Lung (tissue), 12 donors: ENCODE measurements around the gene FGF1. TPM values are rescaled to one million over a fixed set of nuclear protein-coding genes. Genes with fewer than 3 reads are reported as not detected.

ENCODE experiments used
- ATAC-seq: fragments of 200-7000 bp; cut with Tn5 transposase; one replicate; pipeline ENCODE4 v1.9.1; 2020; ENCODE audit warnings: moderate number of reproducible peaks; ENCODE audit not compliant: insufficient read depth, low FRiP score
- DNase-seq, 3 donors: peaks; one replicate each; pipeline ENCODE4 v3.0.0-alpha.2; 2013 to 2017
- H3K27ac ChIP-seq, 2 donors: one replicate each; pipeline ENCODE4 v1.5.1; 2013; ENCODE audit warnings: mild to moderate bottlenecking in 2 of 2, moderate library complexity in 2 of 2, control low read depth in 1 of 2, inconsistent platforms in 1 of 2, low read depth in 1 of 2, low read length in 1 of 2
- H3K27me3 ChIP-seq, 3 donors: one replicate each; pipeline ENCODE4 v1.5.1; 2013; ENCODE audit warnings: low read length in 2 of 3; ENCODE audit not compliant: control insufficient read depth in 3 of 3, insufficient read depth in 3 of 3
- H3K36me3 ChIP-seq, 4 donors: one replicate each; pipeline ENCODE4 v1.5.1; 2013; ENCODE audit warnings: low read length in 4 of 4, mild to moderate bottlenecking in 1 of 4, moderate library complexity in 1 of 4; ENCODE audit not compliant: control insufficient read depth in 4 of 4, insufficient read depth in 4 of 4
- H3K4me1 ChIP-seq, 5 donors: one replicate each; pipeline ENCODE4 v1.5.1; 2013; ENCODE audit warnings: low read length in 5 of 5, mild to moderate bottlenecking in 2 of 5, moderate library complexity in 1 of 5; ENCODE audit not compliant: control insufficient read depth in 5 of 5, insufficient read depth in 5 of 5
- H3K4me3 ChIP-seq: one replicate; pipeline ENCODE4 v1.5.1; 2013; ENCODE audit warnings: mild to moderate bottlenecking, control low read depth, moderate library complexity
- H3K9ac ChIP-seq, 2 donors: one replicate each; pipeline ENCODE4 v1.5.1; 2013; ENCODE audit warnings: low read length in 2 of 2, control low read depth in 1 of 2; ENCODE audit not compliant: insufficient read depth in 1 of 2
- H3K9me3 ChIP-seq, 4 donors: one replicate each; pipeline ENCODE4 v1.5.1; 2013; ENCODE audit warnings: low read length in 3 of 4, mild to moderate bottlenecking in 1 of 4, moderate library complexity in 1 of 4; ENCODE audit not compliant: control insufficient read depth in 4 of 4, insufficient read depth in 3 of 4
- WGBS, 2 donors: extraction: QIAGEN DNeasy Blood & Tissue Kit; methylation state at CpG; one replicate each; pipeline ENCODE4 v1.1.7; 2013; 5-methylcytosine and 5-hydroxymethylcytosine counted together
- polyA plus RNA-seq, 2 donors: library from polyadenylated mRNA; stranded (reverse); fragments of 200-250 nt; gene quantifications; one replicate each; pipeline ENCODE4 v1.2.1, GENCODE V29; 2013
- total RNA-seq, 2 donors: library from RNA; depleted of rRNA in 1 of 2; stranded (reverse); fragments of >200 nt in 1 of 2; gene quantifications; one replicate each; pipeline ENCODE4 v1.2.1, GENCODE V29; 2014 to 2021
- TF ChIP-seq, protein P1 (sequence below): IDR thresholded peaks from 2 replicates; pipeline ENCODE4 v1.5.1; 2012; ENCODE audit warnings: mild to moderate bottlenecking; ENCODE audit errors: control extremely low read depth, extremely low read depth
- donor health status: control.
- donor health status: control.
- donor health status: Bipolar disorder and iron deficiency.
- donor health status: healthy.
- donor health status: DM: yes; HTN: yes; CAD: no.

FGF1 gene
- total and polyA plus RNA-seq, 4 donors, result 0.47 to 1.4 (median 1.0) TPM

DNA sequence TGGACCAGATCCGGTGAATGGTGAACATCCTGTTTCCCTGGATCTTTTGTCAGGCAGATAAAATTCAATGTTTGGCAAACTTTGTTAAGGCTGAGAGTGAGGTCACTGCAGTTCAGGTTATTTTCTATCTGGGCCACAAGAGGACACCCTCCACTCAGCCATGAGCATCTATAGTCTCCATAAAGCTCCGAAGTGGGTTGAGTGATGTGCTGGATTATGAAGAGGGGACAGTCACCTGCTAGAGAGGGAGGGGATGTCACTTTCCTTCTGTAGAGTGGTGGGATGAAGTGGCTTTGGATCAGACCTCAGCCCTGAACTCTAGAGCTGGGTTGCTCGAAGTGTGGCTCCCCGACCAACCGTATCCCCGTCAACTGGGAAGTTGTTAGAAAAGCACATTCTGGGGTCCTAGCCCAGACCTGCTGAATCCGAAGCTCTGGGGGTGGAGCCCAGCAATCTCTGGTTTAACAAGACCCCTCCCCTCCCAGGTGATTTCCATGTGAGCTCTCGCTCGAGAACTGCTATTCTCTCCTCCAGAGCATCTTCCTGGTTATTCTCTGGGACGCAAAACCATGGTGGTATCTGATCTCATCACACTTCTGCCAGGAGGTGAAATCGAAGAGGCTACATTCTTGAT lies 31.8 kb upstream of the FGF1 start:
- DNase-seq, result peak; percentile 32 to 70 (median 64)
- no peak for ATAC-seq
- Histone ChIP-seq H3K4me3 (no peak overlapping the region), H3K27me3 (no peaks in the 10 kb centered on the region), H3K4me1 (peaks cover 0 to 6% (median 3%) of the 10 kb centered on the region in 5 donors), H3K9me3 (no peaks in the 10 kb centered on the region), H3K9ac (no peak overlapping the region), H3K36me3 (no peaks in the 10 kb centered on the region), H3K27ac (peak overlapping the region in 1 of 2 donors; percentile 21)
- TF ChIP-seq, protein P1, sequence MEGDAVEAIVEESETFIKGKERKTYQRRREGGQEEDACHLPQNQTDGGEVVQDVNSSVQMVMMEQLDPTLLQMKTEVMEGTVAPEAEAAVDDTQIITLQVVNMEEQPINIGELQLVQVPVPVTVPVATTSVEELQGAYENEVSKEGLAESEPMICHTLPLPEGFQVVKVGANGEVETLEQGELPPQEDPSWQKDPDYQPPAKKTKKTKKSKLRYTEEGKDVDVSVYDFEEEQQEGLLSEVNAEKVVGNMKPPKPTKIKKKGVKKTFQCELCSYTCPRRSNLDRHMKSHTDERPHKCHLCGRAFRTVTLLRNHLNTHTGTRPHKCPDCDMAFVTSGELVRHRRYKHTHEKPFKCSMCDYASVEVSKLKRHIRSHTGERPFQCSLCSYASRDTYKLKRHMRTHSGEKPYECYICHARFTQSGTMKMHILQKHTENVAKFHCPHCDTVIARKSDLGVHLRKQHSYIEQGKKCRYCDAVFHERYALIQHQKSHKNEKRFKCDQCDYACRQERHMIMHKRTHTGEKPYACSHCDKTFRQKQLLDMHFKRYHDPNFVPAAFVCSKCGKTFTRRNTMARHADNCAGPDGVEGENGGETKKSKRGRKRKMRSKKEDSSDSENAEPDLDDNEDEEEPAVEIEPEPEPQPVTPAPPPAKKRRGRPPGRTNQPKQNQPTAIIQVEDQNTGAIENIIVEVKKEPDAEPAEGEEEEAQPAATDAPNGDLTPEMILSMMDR, result peak; percentile 75
- WGBS, 2 donors, result 70 to 73% methylated on average over 11 of the region's 11 CpGs

DNA sequence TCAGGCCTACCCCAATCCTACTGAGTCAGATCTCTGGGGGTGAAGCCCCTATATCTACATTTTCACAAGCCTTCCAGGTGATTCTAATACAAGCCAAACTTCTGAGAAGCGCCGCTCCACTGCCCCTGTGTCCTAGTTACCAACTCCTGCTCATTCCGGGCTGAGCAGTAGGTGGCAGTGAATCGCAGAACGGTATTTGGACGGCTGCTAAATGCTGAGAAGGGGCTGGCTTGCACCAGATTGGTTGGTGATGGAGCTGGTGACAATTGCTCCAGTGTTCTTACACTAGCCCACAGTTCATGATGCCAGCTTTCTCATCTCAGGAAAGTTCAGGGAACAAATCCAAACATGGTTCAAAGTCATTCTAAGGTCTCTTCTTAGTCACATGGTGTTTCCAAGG lies 31.1 kb upstream of the FGF1 start:
- ATAC-seq (no peak), DNase-seq (peak; percentile 66 to 72 (median 69))
- TF ChIP-seq, protein P1, result no peak
- H3K9ac ChIP-seq, result no peak overlapping the region
- no peaks in the 10 kb centered on the region for H3K9me3 ChIP-seq
- peak overlapping the region in 1 of 2 donors; percentile 21 for H3K27ac ChIP-seq
- no peak overlapping the region for H3K4me3 ChIP-seq
- peaks cover 0 to 9% (median 3%) of the 10 kb centered on the region in 5 donors for H3K4me1 ChIP-seq
- no peaks in the 10 kb centered on the region for H3K27me3 ChIP-seq
- H3K36me3 ChIP-seq, result no peaks in the 10 kb centered on the region
- 16 to 23% methylated on average over 6 of the region's 6 CpGs for WGBS, 2 donors

DNA sequence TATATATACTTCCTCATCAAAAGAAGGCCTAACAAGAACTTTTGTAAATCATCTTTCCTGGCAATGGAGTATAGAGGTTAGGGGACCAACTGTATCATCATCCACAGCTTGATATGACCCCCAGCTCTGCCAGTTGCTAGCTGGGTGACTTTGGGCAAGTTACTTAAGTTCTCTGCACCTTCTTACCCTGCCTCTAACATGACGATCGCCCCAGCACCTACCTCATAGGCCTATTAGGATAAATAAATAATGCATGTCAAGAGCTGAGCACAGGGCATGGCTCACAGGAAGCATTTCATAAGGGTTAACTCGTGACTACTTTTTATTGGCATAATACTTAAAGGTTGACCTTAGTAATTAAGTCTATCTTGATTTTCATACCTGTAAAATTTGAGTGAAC lies 29.4 kb upstream of the FGF1 start:
- DNase-seq (no peak), ATAC-seq (no peak)
- H3K9ac ChIP-seq, result no peak overlapping the region
- TF ChIP-seq, protein P1, result no peak
- H3K9me3 ChIP-seq, result no peaks in the 10 kb centered on the region
- H3K27me3 ChIP-seq, result no peaks in the 10 kb centered on the region
- 73 to 76% methylated on average over 3 of the region's 3 CpGs for WGBS, 2 donors
- H3K36me3 ChIP-seq, result no peaks in the 10 kb centered on the region
- H3K4me3 ChIP-seq, result no peak overlapping the region
- H3K27ac ChIP-seq, result no peak overlapping the region
- H3K4me1 ChIP-seq, result peaks cover 0 to 6% (median 3%) of the 10 kb centered on the region in 5 donors
